ENCODE data around the gene FSHR. TPM values are rescaled to one million over a fixed set of nuclear protein-coding genes. Genes with fewer than 3 reads are reported as not detected.

Gene FSHR
- total RNA-seq, 1 donor from 2014 or later: not detected

GRCh38 chr2:49129034-49129433 is 25.3 kb downstream of the FSHR start:
- Mint-ChIP-seq H3K27ac (ENCODE audit: unreplicated experiment) (no peak overlapping the region), H3K9me3 (ENCODE audit: unreplicated experiment) (peaks cover 9% of the 10 kb centered on the region), H3K27me3 (ENCODE audit: unreplicated experiment) (no peaks in the 10 kb centered on the region), H3K36me3 (ENCODE audit: unreplicated experiment) (no peaks in the 10 kb centered on the region), H3K4me1 (ENCODE audit: unreplicated experiment) (no peaks in the 10 kb centered on the region), H3K4me3 (ENCODE audit: unreplicated experiment) (no peak overlapping the region)
- no peak for DNase-seq (ENCODE audit: extremely low spot score, unreplicated experiment)
- TF ChIP-seq, protein P1, sequence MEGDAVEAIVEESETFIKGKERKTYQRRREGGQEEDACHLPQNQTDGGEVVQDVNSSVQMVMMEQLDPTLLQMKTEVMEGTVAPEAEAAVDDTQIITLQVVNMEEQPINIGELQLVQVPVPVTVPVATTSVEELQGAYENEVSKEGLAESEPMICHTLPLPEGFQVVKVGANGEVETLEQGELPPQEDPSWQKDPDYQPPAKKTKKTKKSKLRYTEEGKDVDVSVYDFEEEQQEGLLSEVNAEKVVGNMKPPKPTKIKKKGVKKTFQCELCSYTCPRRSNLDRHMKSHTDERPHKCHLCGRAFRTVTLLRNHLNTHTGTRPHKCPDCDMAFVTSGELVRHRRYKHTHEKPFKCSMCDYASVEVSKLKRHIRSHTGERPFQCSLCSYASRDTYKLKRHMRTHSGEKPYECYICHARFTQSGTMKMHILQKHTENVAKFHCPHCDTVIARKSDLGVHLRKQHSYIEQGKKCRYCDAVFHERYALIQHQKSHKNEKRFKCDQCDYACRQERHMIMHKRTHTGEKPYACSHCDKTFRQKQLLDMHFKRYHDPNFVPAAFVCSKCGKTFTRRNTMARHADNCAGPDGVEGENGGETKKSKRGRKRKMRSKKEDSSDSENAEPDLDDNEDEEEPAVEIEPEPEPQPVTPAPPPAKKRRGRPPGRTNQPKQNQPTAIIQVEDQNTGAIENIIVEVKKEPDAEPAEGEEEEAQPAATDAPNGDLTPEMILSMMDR (IDR thresholded peaks at IDR 0.05): no peak

DNA sequence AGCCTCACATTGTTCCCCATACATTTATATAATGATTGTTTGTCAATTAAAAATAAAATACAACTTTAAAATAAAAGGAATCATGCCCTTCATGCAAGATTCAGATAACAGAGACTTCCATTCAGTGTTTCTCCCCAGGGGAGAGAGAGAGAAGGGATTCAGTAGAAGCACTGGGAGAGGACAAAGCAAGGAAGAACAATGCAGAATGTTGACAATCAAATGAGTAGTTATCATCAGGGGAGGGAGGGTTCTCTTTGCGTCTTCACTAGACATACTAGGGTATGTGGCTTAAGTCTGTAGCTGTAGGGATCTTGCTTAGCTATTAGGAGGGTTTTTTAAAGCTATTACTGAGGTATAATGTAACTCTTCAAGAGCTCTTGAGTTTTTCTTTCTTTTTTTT is 30.7 kb downstream of the FSHR start:
- TF ChIP-seq, protein P1 (IDR thresholded peaks at IDR 0.05): no peak
- H3K9me3 Mint-ChIP-seq (ENCODE audit: unreplicated experiment): no peaks in the 10 kb centered on the region
- no peak for DNase-seq (ENCODE audit: extremely low spot score, unreplicated experiment)
- H3K27me3 Mint-ChIP-seq (ENCODE audit: unreplicated experiment): no peaks in the 10 kb centered on the region
- no peaks in the 10 kb centered on the region for H3K36me3 Mint-ChIP-seq (ENCODE audit: unreplicated experiment)
- no peak overlapping the region for H3K4me3 Mint-ChIP-seq (ENCODE audit: unreplicated experiment)
- no peak overlapping the region for H3K27ac Mint-ChIP-seq (ENCODE audit: unreplicated experiment)
- H3K4me1 Mint-ChIP-seq (ENCODE audit: unreplicated experiment): no peaks in the 10 kb centered on the region

- H3K27me3 Mint-ChIP-seq (ENCODE audit: unreplicated experiment): no peaks in the 10 kb centered on the region
- TF ChIP-seq, protein P1 (IDR thresholded peaks at IDR 0.05): no peak
- H3K27ac Mint-ChIP-seq (ENCODE audit: unreplicated experiment): no peak overlapping the region
- no peaks in the 10 kb centered on the region for H3K4me1 Mint-ChIP-seq (ENCODE audit: unreplicated experiment)
- H3K4me3 Mint-ChIP-seq (ENCODE audit: unreplicated experiment): no peak overlapping the region
- DNase-seq (ENCODE audit: extremely low spot score, unreplicated experiment): no peak
- no peaks in the 10 kb centered on the region for H3K9me3 Mint-ChIP-seq (ENCODE audit: unreplicated experiment)
- H3K36me3 Mint-ChIP-seq (ENCODE audit: unreplicated experiment): no peaks in the 10 kb centered on the region
Observed at GRCh38 chr2:49122107-49122506, 32.2 kb downstream of the FSHR start.

- H3K4me3 Mint-ChIP-seq (ENCODE audit: unreplicated experiment): no peak overlapping the region
- no peaks in the 10 kb centered on the region for H3K4me1 Mint-ChIP-seq (ENCODE audit: unreplicated experiment)
- no peak overlapping the region for H3K27ac Mint-ChIP-seq (ENCODE audit: unreplicated experiment)
Observed at GRCh38 chr2:49113046-49113445, 41.3 kb downstream of the FSHR start.

DNA sequence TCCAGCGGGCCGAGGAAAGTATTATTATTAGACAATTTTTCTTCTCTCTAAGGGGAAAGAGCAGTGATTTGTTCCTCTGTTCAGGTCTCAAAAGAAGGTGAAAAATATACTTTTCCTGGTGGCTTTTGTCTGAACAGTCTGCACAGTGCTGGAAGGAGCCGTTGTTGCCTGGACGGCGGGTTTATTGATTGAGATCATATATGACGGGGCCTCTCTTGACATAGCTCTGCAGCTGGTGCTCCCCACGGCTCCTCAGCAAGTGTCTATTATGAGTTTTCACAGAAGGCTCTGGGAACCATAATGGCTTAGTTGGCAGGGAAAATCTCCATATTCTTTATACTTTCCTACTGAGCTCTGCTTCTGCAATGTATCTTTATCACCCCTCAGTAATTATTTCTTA is 42.9 kb downstream of the FSHR start:
- TF ChIP-seq, protein P1 (IDR thresholded peaks at IDR 0.05): no peak
- Mint-ChIP-seq H3K9me3 (ENCODE audit: unreplicated experiment) (no peaks in the 10 kb centered on the region), H3K27me3 (ENCODE audit: unreplicated experiment) (no peaks in the 10 kb centered on the region), H3K4me3 (ENCODE audit: unreplicated experiment) (no peak overlapping the region), H3K4me1 (ENCODE audit: unreplicated experiment) (no peaks in the 10 kb centered on the region), H3K36me3 (ENCODE audit: unreplicated experiment) (no peaks in the 10 kb centered on the region), H3K27ac (ENCODE audit: unreplicated experiment) (no peak overlapping the region)
- no peak for DNase-seq (ENCODE audit: extremely low spot score, unreplicated experiment)

More at GRCh38 chr2:49113046-49113445, 41.3 kb downstream of the FSHR start:
- Mint-ChIP-seq H3K36me3 (ENCODE audit: unreplicated experiment) (no peaks in the 10 kb centered on the region), H3K9me3 (ENCODE audit: unreplicated experiment) (no peaks in the 10 kb centered on the region), H3K27me3 (ENCODE audit: unreplicated experiment) (no peaks in the 10 kb centered on the region)
- TF ChIP-seq, protein P1 (IDR thresholded peaks at IDR 0.05): no peak
- DNase-seq (ENCODE audit: extremely low spot score, unreplicated experiment): no peak

All from osteocyte (in vitro differentiated cells).